GM12801 (cell line): ENCODE results near the gene ADGRG6.

Source experiments
- CTCF ChIP-seq: IDR thresholded peaks from one replicate; pipeline ENCODE4 v1.5.1; 2011; ENCODE audit warnings: control low read depth; ENCODE audit not compliant: insufficient read length; ENCODE audit errors: extremely low read depth

ADGRG6 gene

DNA sequence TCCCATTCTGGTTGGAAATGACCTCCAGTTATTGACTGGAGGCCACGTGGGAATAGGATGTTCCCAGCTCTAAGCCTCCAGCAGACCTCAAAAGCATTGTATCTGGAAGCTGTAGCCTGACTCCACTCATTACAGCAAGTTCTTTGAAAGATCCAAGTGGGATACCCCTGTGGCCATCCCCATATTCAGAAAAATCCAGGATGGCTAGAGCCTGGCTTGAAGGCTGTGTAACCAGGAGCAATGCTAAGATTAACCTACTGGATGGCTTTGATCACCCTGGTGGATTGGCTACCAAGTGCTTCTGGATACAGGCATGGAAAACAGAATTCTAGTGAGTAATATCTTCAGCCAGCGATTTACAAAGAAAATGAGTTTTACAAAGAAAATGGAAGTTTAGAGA lies 151.2 kb downstream of the ADGRG6 start:
- no peak for TF ChIP-seq CTCF

DNA sequence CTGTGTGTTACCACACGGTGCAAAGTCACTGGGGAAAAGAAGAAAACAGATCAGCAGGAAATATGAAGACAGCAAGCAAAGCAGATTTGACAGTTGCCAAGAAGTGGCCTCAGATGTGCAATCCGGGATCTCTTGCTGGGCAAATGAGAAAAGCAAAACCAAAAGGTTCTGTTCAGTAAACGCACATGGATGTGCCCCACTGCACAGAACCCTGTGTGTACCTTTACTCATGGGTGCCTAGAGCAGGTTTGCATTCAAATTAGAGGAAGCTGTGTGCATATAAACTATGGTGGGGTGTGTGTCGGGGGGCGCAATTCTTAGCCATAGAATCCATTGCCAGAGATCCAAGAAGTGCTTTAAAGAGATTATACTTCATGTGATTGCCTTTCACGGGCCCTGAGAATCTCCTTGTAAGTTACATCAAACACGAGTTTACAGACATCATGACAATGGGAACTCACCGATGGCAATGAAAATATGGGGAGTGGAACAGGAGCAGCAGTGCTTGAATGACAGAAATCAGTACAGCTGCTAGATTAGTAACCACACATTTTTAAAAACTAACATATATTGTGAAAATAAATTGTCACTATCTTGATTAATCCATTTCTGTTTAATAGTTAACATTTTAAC lies 154.3 kb downstream of the ADGRG6 start:
- TF ChIP-seq CTCF: no peak

DNA sequence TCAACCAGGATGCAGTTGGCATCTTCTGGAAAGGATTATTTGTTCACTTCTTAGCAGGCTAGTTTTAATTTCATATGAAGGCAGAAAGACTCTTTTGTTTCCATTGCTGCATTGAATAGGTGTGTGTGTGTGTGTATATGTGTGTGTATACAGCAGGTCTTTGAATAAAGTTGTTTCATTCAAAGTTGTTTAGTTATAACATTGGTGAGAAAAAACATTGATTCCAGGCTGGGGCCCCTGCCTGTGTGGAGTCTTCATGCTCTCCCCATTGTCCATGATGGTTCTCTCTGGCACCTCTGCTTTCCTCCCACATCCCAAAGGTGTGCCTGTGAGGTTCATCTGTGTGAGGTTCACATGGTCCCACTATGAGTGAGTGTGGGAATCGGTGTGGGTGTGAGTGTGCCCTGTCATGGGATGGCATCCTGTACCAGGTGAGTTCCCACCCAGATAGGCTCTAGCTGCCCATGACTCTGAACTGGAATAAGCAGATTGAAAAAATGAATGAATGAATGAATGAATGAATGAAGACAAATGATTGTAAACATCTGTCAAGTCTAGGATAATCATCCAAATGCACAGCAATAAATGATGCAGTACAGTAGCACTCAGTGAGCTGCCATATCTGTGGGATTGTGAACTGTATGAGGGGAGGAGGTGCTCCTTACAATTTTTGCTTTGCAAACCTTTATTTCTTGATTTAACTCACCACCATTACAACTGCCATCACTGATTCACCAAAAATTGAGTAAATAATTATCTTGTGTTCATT lies 156.0 kb downstream of the ADGRG6 start:
- no peak for TF ChIP-seq CTCF

DNA sequence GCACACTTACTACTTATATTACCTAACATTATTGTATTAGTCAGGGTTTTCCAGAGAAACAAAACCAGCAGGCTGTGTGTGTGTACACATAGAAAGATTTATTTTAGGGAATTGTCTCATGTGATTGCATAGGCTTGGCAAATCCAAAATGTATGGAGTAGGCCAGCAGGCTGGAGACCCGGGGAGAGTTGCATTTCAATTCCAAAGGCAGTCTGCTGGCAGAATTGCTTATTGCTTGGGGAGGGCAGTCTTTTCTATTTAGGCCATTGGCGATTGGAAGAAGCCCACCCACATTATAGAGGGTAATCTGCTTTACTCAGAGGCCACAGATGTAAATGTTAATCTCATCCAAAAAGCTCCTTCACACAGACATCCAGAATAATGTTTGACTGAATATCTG lies 157.0 kb downstream of the ADGRG6 start:
- TF ChIP-seq CTCF: no peak

DNA sequence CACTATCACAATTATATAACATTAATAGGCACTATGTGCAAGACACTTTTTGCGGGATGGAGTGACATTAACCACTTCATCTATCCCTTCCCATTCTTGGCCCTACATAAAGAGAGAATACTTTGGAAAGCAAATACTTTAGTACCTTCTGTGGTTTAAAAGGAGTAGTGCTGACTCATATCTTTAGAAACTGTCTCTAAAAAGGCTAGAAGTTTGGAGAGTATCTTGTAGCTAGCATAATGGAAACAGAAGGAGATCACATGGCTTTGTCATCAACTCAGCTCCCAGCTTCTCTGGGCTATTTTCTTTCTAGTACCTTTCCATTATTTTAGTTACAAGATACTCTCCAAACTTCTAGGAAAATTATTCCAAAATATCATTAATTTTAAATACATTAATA lies 157.5 kb downstream of the ADGRG6 start:
- TF ChIP-seq CTCF: no peak

DNA sequence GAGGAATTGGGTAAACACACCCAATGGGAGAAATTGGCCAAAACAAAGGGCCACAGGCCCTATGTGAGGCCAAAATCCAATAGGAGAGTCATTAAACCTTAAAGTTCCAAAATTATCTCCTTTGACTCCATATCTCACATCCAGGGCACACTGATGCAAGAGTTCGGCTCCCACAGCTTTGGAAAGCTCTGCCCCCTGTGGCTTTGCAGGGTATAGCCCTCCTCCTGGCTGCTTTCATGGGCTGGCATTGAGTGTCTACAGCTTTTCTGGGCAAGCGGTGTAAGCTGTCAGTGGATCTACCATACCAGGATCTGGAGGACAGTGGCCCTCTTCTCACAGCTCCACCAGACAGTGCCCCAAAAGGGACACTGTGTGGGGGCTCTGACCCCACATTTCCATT lies 160.5 kb downstream of the ADGRG6 start:
- no peak for TF ChIP-seq CTCF

DNA sequence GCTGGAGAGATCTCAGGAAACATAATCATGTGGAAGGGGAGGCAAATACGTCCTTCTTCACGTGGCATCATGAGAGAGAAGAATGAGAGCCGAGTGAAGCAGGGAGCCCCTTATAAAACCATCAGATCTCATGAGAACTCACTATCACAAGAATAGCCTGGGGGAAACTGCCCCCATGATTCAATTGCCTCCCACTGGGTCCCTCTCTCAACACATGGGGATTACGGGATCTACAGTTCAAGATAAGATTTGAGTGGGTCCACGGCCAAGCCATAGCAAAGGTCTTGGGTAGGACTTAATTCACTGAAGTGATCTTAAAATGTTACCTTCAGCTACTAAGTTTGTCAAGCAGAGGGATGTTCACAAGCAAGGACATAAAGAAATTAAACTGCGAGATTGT lies 162.2 kb downstream of the ADGRG6 start:
- TF ChIP-seq CTCF: no peak
